GM19193 (cell line): Measurements from ENCODE around the gene FCRL1.

Experiments
- POLR2A ChIP-seq: IDR thresholded peaks from 4 replicates; pipeline ENCODE4 v1.6.1; 2011; ENCODE audit not compliant: insufficient read depth, insufficient read length; ENCODE audit errors: extremely low read depth

Gene FCRL1

GRCh38 chr1:157819896-157820295, at the start of gene FCRL1:
FCRL1 (minus strand) TSS chr1:157820120; CDS start chr1:157820037, 83 bp downstream.
- TF ChIP-seq POLR2A: no peak

- no peak for TF ChIP-seq POLR2A
These were observed 48.7 kb upstream of the FCRL1 start for GRCh38 chr1:157868654-157869053.

GRCh38 chr1:157862114-157863070, 42.5 kb upstream of the FCRL1 start:
- no peak for TF ChIP-seq POLR2A

- no peak for TF ChIP-seq POLR2A
These were observed 36.6 kb upstream of the FCRL1 start for GRCh38 chr1:157856538-157856937.

GRCh38 chr1:157852476-157852875, 32.6 kb upstream of the FCRL1 start:
- no peak for TF ChIP-seq POLR2A

DNA sequence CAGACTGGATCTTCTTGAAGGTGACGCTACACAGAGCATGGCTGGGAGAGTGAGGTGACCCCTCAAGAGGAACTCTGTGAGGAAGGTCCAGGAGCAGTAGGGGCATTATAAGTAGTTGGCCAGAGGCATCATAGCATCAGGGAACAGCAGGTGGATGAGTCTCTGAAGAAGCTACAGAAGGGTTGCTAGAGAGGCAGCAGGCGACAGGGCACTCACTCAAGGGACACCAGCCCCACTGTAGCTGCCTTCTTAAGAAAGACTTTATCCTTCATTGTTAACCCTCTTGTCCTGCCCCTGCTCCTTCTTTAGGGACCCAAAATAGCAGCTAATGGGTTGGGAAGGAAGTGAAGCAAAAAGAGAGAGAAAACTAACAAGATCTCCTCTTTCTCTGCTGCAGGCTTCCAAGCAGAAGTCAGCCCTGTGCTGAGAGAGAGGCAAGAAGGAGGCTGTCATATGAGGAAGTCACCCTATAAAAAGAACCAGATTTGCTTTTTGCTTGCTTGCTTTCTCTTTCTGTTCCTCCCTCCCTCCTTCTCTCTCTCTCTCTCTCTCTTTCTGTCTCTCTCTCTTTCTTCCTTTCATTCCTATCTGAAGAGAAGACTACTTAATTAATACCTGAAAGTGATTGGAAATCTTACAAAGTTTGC, 29.4 kb upstream of the FCRL1 start:
- no peak for TF ChIP-seq POLR2A

- TF ChIP-seq POLR2A: no peak
These were observed 24.3 kb upstream of the FCRL1 start for GRCh38 chr1:157844089-157844830.

DNA sequence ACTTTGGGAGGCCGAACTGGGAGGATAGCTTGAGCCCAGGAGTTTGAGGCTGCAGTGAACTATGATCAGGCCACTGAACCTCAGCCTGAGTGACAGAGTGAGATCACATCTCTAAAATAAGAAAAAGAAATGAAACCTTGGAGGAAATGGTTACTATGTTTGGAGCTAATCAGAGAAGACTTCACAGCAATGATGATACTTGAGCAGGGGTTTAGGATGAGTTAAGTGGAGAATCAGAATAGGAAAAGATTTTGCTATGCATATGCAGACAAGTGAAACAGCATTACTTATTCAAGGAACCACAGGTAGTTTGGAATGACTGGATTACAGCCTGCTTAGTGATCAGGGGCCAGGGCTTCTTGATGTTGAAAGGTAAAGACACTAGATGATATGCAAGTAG, 23.0 kb upstream of the FCRL1 start:
- TF ChIP-seq POLR2A: no peak

- TF ChIP-seq POLR2A: no peak
These were observed 21.8 kb upstream of the FCRL1 start, which contains the start of gene CD5L for GRCh38 chr1:157841708-157842107. CD5L (minus strand) TSS chr1:157841808; CDS start chr1:157841701, 107 bp downstream.

GRCh38 chr1:157838966-157839365, 19.0 kb upstream of the FCRL1 start:
- no peak for TF ChIP-seq POLR2A

GRCh38 chr1:157834430-157834829, 14.5 kb upstream of the FCRL1 start:
- TF ChIP-seq POLR2A: no peak

DNA sequence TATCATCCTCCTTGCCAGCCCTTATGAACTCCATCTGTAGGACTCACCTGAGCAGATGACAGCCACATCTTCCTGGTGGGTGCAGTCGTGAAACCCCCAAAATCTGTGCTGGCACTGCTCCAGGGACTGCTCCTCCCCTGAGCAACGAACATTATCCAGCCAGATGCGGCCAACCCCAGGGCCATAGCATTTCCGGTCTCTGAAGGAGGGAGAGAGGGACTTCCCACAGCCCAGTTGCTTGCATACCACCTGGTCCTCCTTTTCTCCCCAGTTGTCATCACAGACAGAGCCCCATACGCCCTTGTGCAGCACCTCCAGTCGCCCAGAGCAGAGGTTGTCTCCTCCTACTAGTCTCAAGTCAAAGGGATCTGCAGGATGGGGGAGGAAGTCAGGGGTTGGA, 13.2 kb upstream of the FCRL1 start:
- TF ChIP-seq POLR2A: no peak

GRCh38 chr1:157831968-157832626, 12.2 kb upstream of the FCRL1 start:
- no peak for TF ChIP-seq POLR2A

GRCh38 chr1:157830887-157831286, 11.0 kb upstream of the FCRL1 start:
- TF ChIP-seq POLR2A: no peak

- TF ChIP-seq POLR2A: no peak
These were observed 9.8 kb upstream of the FCRL1 start for GRCh38 chr1:157829711-157830110.
